B cell (primary cell): ENCODE measurements around the gene LMO7. TPM values are rescaled to one million over a fixed set of nuclear protein-coding genes. Genes with fewer than 3 reads are reported as not detected.

Source experiments
- ATAC-seq: fragments of 200-7000 bp; cut with Tn5 transposase; one replicate; pipeline ENCODE4 v1.10.0; 2021; ENCODE audit warnings: low read depth, mild to moderate bottlenecking, moderate number of reproducible peaks, moderate library complexity
- CTCF ChIA-PET: fragments of 350-600 bp; sonication (Branson Sonifier 250); formaldehyde crosslinking; loops from one replicate; lab custom pipeline; 2021; ENCODE audit warnings: antibody characterized with exemption, inconsistent platforms; lab: Charles Lee
- POLR2A ChIA-PET: fragments of 350-600 bp; sonication (Branson Sonifier 250); formaldehyde crosslinking; loops from one replicate; lab custom pipeline; 2021; ENCODE audit warnings: antibody characterized with exemption; lab: Charles Lee
- DNase-seq: peaks from one replicate; pipeline ENCODE4 v3.0.0; 2013
- H2AFZ ChIP-seq: 2 replicates; pipeline ENCODE4 v1.6.1; 2012; ENCODE audit warnings: mild to moderate bottlenecking, low read depth, low read length; ENCODE audit not compliant: insufficient read depth, poor library complexity, severe bottlenecking
- H3K27ac ChIP-seq, 2 donors: 1 replicate in 1 of 2; 2 replicates in 1 of 2; pipeline ENCODE4 v1.5.1; 2012 to 2013; ENCODE audit warnings: low read length in 2 of 2, mild to moderate bottlenecking in 2 of 2, moderate library complexity in 1 of 2
- H3K27me3 ChIP-seq, 4 experiments: fragments of 200-600 bp in 1 of 4; sonication (generic) in 1 of 4; replicated peaks in 1 of 4; 1 replicate in 2 of 4; 2 replicates in 2 of 4; pipeline versions ENCODE4 v1.6.1 to v1.7.0; 2013 to 2016; ENCODE audit warnings: low read length in 3 of 4, mild to moderate bottlenecking in 2 of 4, mixed read lengths in 1 of 4, moderate library complexity in 1 of 4; ENCODE audit not compliant: insufficient read depth in 4 of 4, control insufficient read depth in 3 of 4; ENCODE audit errors: control extremely low read depth in 1 of 4
- H3K36me3 ChIP-seq, 2 experiments: replicated peaks in 1 of 2; 1 replicate in 1 of 2; 2 replicates in 1 of 2; pipeline versions ENCODE4 v1.6.1 to v1.7.1; 2013; ENCODE audit warnings: low read length in 1 of 2; ENCODE audit not compliant: insufficient read depth in 2 of 2, control insufficient read depth in 1 of 2; ENCODE audit errors: control extremely low read depth in 1 of 2, extremely low read depth in 1 of 2
- H3K4me1 ChIP-seq, 2 donors: fragments of 200-600 bp in 1 of 2; sonication (generic) in 1 of 2; 1 replicate in 1 of 2; 2 replicates in 1 of 2; pipeline versions ENCODE4 v1.5.1 to v1.6.1; 2013 to 2017; ENCODE audit warnings: low read length in 2 of 2; ENCODE audit not compliant: control insufficient read depth in 2 of 2, insufficient read depth in 2 of 2
- H3K4me2 ChIP-seq: replicated peaks from 2 replicates; pipeline ENCODE3; 2012; ENCODE audit warnings: mild to moderate bottlenecking, low read depth, low read length; ENCODE audit not compliant: poor library complexity, severe bottlenecking
- H3K4me3 ChIP-seq, 5 experiments: fragments of 200-600 bp in 1 of 5; sonication (generic) in 1 of 5; 1 replicate in 3 of 5; 2 replicates in 2 of 5; pipeline versions ENCODE4 v1.5.1 to v1.7.0; 2011 to 2016; ENCODE audit warnings: low read length in 4 of 5, mild to moderate bottlenecking in 4 of 5, low read depth in 2 of 5, control low read depth in 1 of 5, moderate library complexity in 1 of 5; ENCODE audit not compliant: insufficient read depth in 1 of 5; ENCODE audit errors: control extremely low read depth in 1 of 5, extremely low read depth in 1 of 5
- H3K79me2 ChIP-seq: fragments of 200-600 bp; sonication (generic); one replicate; pipeline ENCODE4 v1.6.0; 2016; ENCODE audit warnings: low read length; ENCODE audit not compliant: control insufficient read depth, insufficient read depth
- H3K9ac ChIP-seq: fragments of 200-600 bp; sonication (generic); 2 replicates; pipeline ENCODE4 v1.6.1; 2017; ENCODE audit warnings: mild to moderate bottlenecking, low read length, moderate library complexity
- H3K9me3 ChIP-seq, 3 donors: one replicate each; pipeline versions ENCODE4 v1.6.1 to v1.7.1; 2013; ENCODE audit warnings: low read length in 2 of 3; ENCODE audit not compliant: control insufficient read depth in 2 of 3, insufficient read depth in 1 of 3; ENCODE audit errors: control extremely low read depth in 1 of 3
- H4K20me1 ChIP-seq: 2 replicates; pipeline ENCODE4 v1.6.0; 2012; ENCODE audit warnings: mild to moderate bottlenecking, low read length; ENCODE audit not compliant: insufficient read depth, control insufficient read depth, poor library complexity, severe bottlenecking
- H3K27ac Mint-ChIP-seq: one replicate; pipeline ENCODE4 v1.8.0; 2021; ENCODE audit warnings: mixed read lengths
- H3K27me3 Mint-ChIP-seq: one replicate; pipeline ENCODE4 v1.8.0; 2021; ENCODE audit warnings: mixed read lengths
- H3K4me1 Mint-ChIP-seq: one replicate; pipeline ENCODE4 v1.8.0; 2021; ENCODE audit warnings: mixed read lengths
- H3K4me3 Mint-ChIP-seq: one replicate; pipeline ENCODE4 v1.8.0; 2021; ENCODE audit warnings: mixed read lengths
- H3K9me3 Mint-ChIP-seq: one replicate; pipeline ENCODE4 v1.8.0; 2022; ENCODE audit warnings: mixed read lengths; ENCODE audit not compliant: insufficient read depth
- CTCF ChIP-seq: fragments of 200-600 bp; IDR thresholded peaks from one replicate; pipeline ENCODE4 v1.8.0; 2022; ENCODE audit warnings: antibody characterized with exemption, mild to moderate bottlenecking
- EZH2 ChIP-seq: IDR thresholded peaks from 2 replicates; pipeline ENCODE4 v1.6.1; 2012; ENCODE audit warnings: borderline replicate concordance, low read depth, mild to moderate bottlenecking, moderate library complexity, low read length; ENCODE audit not compliant: insufficient read depth, poor library complexity, severe bottlenecking
- WGBS: methylation state at CpG from one replicate; pipeline ENCODE4 v1.1.5; 2013; ENCODE audit warnings: missing lambda C conversion rate; ENCODE audit not compliant: insufficient coverage; 5-methylcytosine and 5-hydroxymethylcytosine counted together
- intact Hi-C: fragments of 100-400 bp; cut with micrococcal nuclease; formaldehyde crosslinking; loops from one replicate; pipeline ENCODE4 v1.10.0; 2022
- polyA plus RNA-seq: library from polyadenylated mRNA; depleted of rRNA; stranded (reverse); fragments of >200 nt; gene quantifications from 2 replicates; pipeline ENCODE4 v1.2.3, GENCODE V29; 2012
- total RNA-seq, 2 donors: library from RNA; stranded (reverse); fragments of 120-200 nt in 1 of 2; gene quantifications; 1 replicate in 1 of 2; 2 replicates in 1 of 2; pipeline versions ENCODE4 v1.2.3 to v1.2.4, GENCODE V29; 2013 to 2022

LMO7 gene
- total and polyA plus RNA-seq, 2 donors (not counting 1 experiment from before 2014, with no cell fraction given), result 7.8 to 17.4 TPM

GRCh38 chr13:75881109-75881775, 245.1 kb downstream of the LMO7 start:
- H3K4me2 ChIP-seq, result no peak overlapping the region
- intact Hi-C loops, result no loop called here
- H3K9ac ChIP-seq, result no peak overlapping the region
- no peak overlapping the region for H2AFZ ChIP-seq
- 60% methylated on average over 1 of the region's 4 CpGs for WGBS
- H3K36me3 ChIP-seq, result no peaks in the 10 kb centered on the region
- DNase-seq (no peak), ATAC-seq (no peak)
- Mint-ChIP-seq H3K9me3 (no peaks in the 10 kb centered on the region), H3K27me3 (peaks cover 24% of the 10 kb centered on the region), H3K4me3 (no peak overlapping the region), H3K4me1 (peaks cover 2% of the 10 kb centered on the region), H3K27ac (no peak overlapping the region)
- H3K79me2 ChIP-seq, result no peaks in the 10 kb centered on the region
- H3K4me3 ChIP-seq, result no peak overlapping the region
- TF ChIP-seq EZH2, result no peak
- TF ChIP-seq CTCF, result no peak
- H3K9me3 ChIP-seq, result peaks cover 0 to 1% (median 0%) of the 10 kb centered on the region in 3 donors
- ChIA-PET POLR2A (no interaction called here), CTCF (interaction anchor here (1.0 kb wide), 1 partner anchor 10 kb away, joined by 4 read pairs; no protein-coding TSS in a partner anchor)
- no peak overlapping the region for H3K27ac ChIP-seq
- H3K27me3 ChIP-seq, result peaks cover 0 to 1% (median under 1%) of the 10 kb centered on the region in 4 experiments
- H3K4me1 ChIP-seq, result peaks cover 0 to 1% of the 10 kb centered on the region in 2 donors
- no peaks in the 10 kb centered on the region for H4K20me1 ChIP-seq

- no peak for DNase-seq
- Mint-ChIP-seq H3K27ac (no peak overlapping the region), H3K4me1 (no peaks in the 10 kb centered on the region), H3K9me3 (no peaks in the 10 kb centered on the region), H3K27me3 (peaks cover 22% of the 10 kb centered on the region), H3K4me3 (no peak overlapping the region)
- no peak overlapping the region for H3K9ac ChIP-seq
- ChIA-PET POLR2A (no interaction called here), CTCF (interaction anchor here (0.9 to 1.0 kb wide), 3 partner anchors 11 to 1021 kb away, joined by 4 read pairs; no protein-coding TSS in a partner anchor)
- H4K20me1 ChIP-seq, result no peaks in the 10 kb centered on the region
- WGBS, result no CpG with 5 or more reads among the region's 1 CpG
- H3K4me3 ChIP-seq, result no peak overlapping the region
- no peaks in the 10 kb centered on the region for H3K79me2 ChIP-seq
- no peak overlapping the region for H2AFZ ChIP-seq
- no peaks in the 10 kb centered on the region for H3K36me3 ChIP-seq
- no peak for ATAC-seq
- peaks cover 0 to 1% (median 0%) of the 10 kb centered on the region in 3 donors for H3K9me3 ChIP-seq
- no peak for TF ChIP-seq EZH2
- TF ChIP-seq CTCF, result no peak
- H3K4me1 ChIP-seq, result no peaks in the 10 kb centered on the region
- intact Hi-C loops, result no loop called here
- no peak overlapping the region for H3K27ac ChIP-seq
- no peak overlapping the region for H3K4me2 ChIP-seq
- H3K27me3 ChIP-seq, result no peaks in the 10 kb centered on the region
Measured at GRCh38 chr13:75882261-75882660, 246.1 kb downstream of the LMO7 start.
